H1 (cell line): ENCODE data around the gene AP5S1. TPM values are rescaled to one million over a fixed set of nuclear protein-coding genes. Genes with fewer than 3 reads are reported as not detected.

Experiments
- CTCF ChIA-PET: fragments of 300-600 bp; sonication (Branson Sonifier 250); formaldehyde crosslinking; loops from one replicate; lab custom pipeline; 2021; ENCODE audit not compliant: partially characterized antibody; lab: Charles Lee
- POLR2A ChIA-PET: fragments of 300-600 bp; sonication (Branson Sonifier 250); formaldehyde crosslinking; loops from one replicate; lab custom pipeline; 2021; ENCODE audit warnings: inconsistent platforms; ENCODE audit not compliant: partially characterized antibody; lab: Charles Lee
- DNase-seq, 2 experiments: peaks; one replicate each; pipeline versions ENCODE4 v3.0.0 to v3.0.0-alpha.2; 2010 to 2022; ENCODE audit warnings: low spot score in 2 of 2, low read depth in 1 of 2, mixed read lengths in 1 of 2
- FAIRE-seq: peaks from 2 replicates; lab custom pipeline; 2011; peaks lifted over from hg19 to GRCh38; lab: Jason Lieb, UNC
- H2AFZ ChIP-seq: 2 replicates; pipeline ENCODE4 v1.8.1; 2012; ENCODE audit warnings: low read length, inconsistent platforms
- H2AK5ac ChIP-seq: 2 replicates; pipeline ENCODE4 v1.6.1; 2013; ENCODE audit warnings: low read depth, low read length
- H2BK120ac ChIP-seq: replicated peaks from 2 replicates; pipeline ENCODE3; 2013; ENCODE audit warnings: low read depth, low read length, inconsistent platforms
- H2BK12ac ChIP-seq: 2 replicates; pipeline ENCODE4 v1.6.1; 2013; ENCODE audit warnings: low read depth, low read length
- H2BK15ac ChIP-seq: 2 replicates; pipeline ENCODE4 v1.6.1; 2013; ENCODE audit warnings: low read length
- H2BK20ac ChIP-seq: 2 replicates; pipeline ENCODE4 v1.6.1; 2013; ENCODE audit warnings: low read length
- H2BK5ac ChIP-seq: 2 replicates; pipeline ENCODE4 v1.6.1; 2013; ENCODE audit warnings: low read depth, low read length
- H3K14ac ChIP-seq: 2 replicates; pipeline ENCODE4 v1.6.1; 2013; ENCODE audit warnings: inconsistent platforms; ENCODE audit not compliant: insufficient read length
- H3K18ac ChIP-seq: 2 replicates; pipeline ENCODE4 v1.6.1; 2013; ENCODE audit warnings: low read length; ENCODE audit errors: extremely low read depth
- H3K23ac ChIP-seq: 2 replicates; pipeline ENCODE4 v1.6.1; 2013; ENCODE audit warnings: inconsistent platforms; ENCODE audit not compliant: insufficient read length
- H3K23me2 ChIP-seq: 2 replicates; pipeline ENCODE4 v1.6.1; 2013; ENCODE audit warnings: low read depth, low read length
- H3K27ac ChIP-seq: 2 replicates; pipeline ENCODE4 v1.6.1; 2011; ENCODE audit warnings: low read depth, low read length, inconsistent platforms
- H3K27me3 ChIP-seq, 4 experiments: replicated peaks in 1 of 4; 1 replicate in 1 of 4; 2 replicates in 3 of 4; pipeline versions ENCODE4 v1.6.1 to v1.8.1; 2011 to 2013; ENCODE audit warnings: low read length in 3 of 4, mild to moderate bottlenecking in 3 of 4, inconsistent platforms in 2 of 4, mixed read lengths in 2 of 4, moderate library complexity in 1 of 4; ENCODE audit not compliant: control insufficient read depth in 3 of 4, insufficient read depth in 3 of 4; ENCODE audit errors: extremely low read depth in 1 of 4
- H3K36me3 ChIP-seq, 4 experiments: 2 replicates each; pipeline versions ENCODE4 v1.6.1 to v1.8.1; 2011 to 2013; ENCODE audit warnings: mild to moderate bottlenecking in 4 of 4, low read length in 3 of 4, moderate library complexity in 2 of 4, control low read depth in 1 of 4, inconsistent platforms in 1 of 4; ENCODE audit not compliant: insufficient read depth in 4 of 4, control insufficient read depth in 2 of 4
- H3K4ac ChIP-seq: replicated peaks from 2 replicates; pipeline ENCODE3; 2013; ENCODE audit warnings: low read length, low read depth, mixed read lengths, inconsistent platforms; ENCODE audit not compliant: insufficient read length
- H3K4me1 ChIP-seq, 4 experiments: replicated peaks in 1 of 4; 1 replicate in 1 of 4; 2 replicates in 3 of 4; pipeline versions ENCODE4 v1.6.1 to v1.8.1; 2011 to 2013; ENCODE audit warnings: low read length in 3 of 4, inconsistent platforms in 2 of 4, mixed read lengths in 1 of 4; ENCODE audit not compliant: insufficient read depth in 4 of 4, control insufficient read depth in 3 of 4
- H3K4me2 ChIP-seq, 2 experiments: 2 replicates each; pipeline versions ENCODE4 v1.6.1 to v1.8.1; 2011 to 2013; ENCODE audit warnings: low read depth in 2 of 2, low read length in 2 of 2, control low read depth in 1 of 2, inconsistent platforms in 1 of 2, mild to moderate bottlenecking in 1 of 2; ENCODE audit not compliant: insufficient read depth in 1 of 2
- H3K4me3 ChIP-seq, 4 experiments: fragments of 200-600, 300-600 bp in 1 of 4; sonication (generic), shearing (Covaris generic), sonication (Bioruptor Twin) in 1 of 4; 2 replicates each; pipeline versions ENCODE4 v1.5.1 to v1.8.1; 2011 to 2016; ENCODE audit warnings: low read length in 4 of 4, low read depth in 3 of 4, control low read depth in 2 of 4, inconsistent platforms in 2 of 4, mild to moderate bottlenecking in 2 of 4, mixed read lengths in 1 of 4, moderate library complexity in 1 of 4; ENCODE audit not compliant: insufficient read depth in 2 of 4; ENCODE audit errors: extremely low read depth in 1 of 4
- H3K56ac ChIP-seq: replicated peaks from 2 replicates; pipeline ENCODE3; 2013; ENCODE audit warnings: low read depth, mild to moderate bottlenecking, mixed read lengths, low read length, inconsistent platforms; ENCODE audit not compliant: insufficient read length
- H3K79me1 ChIP-seq: 2 replicates; pipeline ENCODE4 v1.6.1; 2013; ENCODE audit warnings: low read depth, low read length, control low read depth
- H3K79me2 ChIP-seq, 2 experiments: 2 replicates each; pipeline versions ENCODE4 v1.6.1 to v1.8.1; 2012 to 2013; ENCODE audit warnings: low read length in 2 of 2, mild to moderate bottlenecking in 2 of 2, inconsistent platforms in 1 of 2; ENCODE audit not compliant: insufficient read depth in 2 of 2, control insufficient read depth in 1 of 2
- H3K9ac ChIP-seq, 4 experiments: replicated peaks in 1 of 4; 1 replicate in 1 of 4; 2 replicates in 3 of 4; pipeline versions ENCODE4 v1.6.1 to v1.8.1; 2011 to 2013; ENCODE audit warnings: low read depth in 3 of 4, low read length in 3 of 4, control low read depth in 2 of 4, mild to moderate bottlenecking in 2 of 4, moderate library complexity in 2 of 4, inconsistent platforms in 1 of 4; ENCODE audit errors: extremely low read depth in 1 of 4
- H3K9me3 ChIP-seq, 2 experiments: 2 replicates each; pipeline versions ENCODE4 v1.6.1 to v1.8.1; 2012 to 2013; ENCODE audit warnings: mild to moderate bottlenecking in 2 of 2, moderate library complexity in 2 of 2, control low read depth in 1 of 2, inconsistent platforms in 1 of 2, low read depth in 1 of 2, low read length in 1 of 2, mixed read lengths in 1 of 2; ENCODE audit not compliant: insufficient read depth in 2 of 2
- H4K20me1 ChIP-seq, 2 experiments: replicated peaks in 1 of 2; 2 replicates each; pipeline versions ENCODE3 to v1.8.1; 2011 to 2013; ENCODE audit warnings: inconsistent platforms in 2 of 2, low read length in 2 of 2, mild to moderate bottlenecking in 1 of 2; ENCODE audit not compliant: insufficient read depth in 2 of 2, control insufficient read depth in 1 of 2
- H4K5ac ChIP-seq: 2 replicates; pipeline ENCODE4 v1.6.1; 2013; ENCODE audit warnings: low read length, low read depth, mixed read lengths, inconsistent platforms; ENCODE audit not compliant: insufficient read length
- H4K8ac ChIP-seq: 2 replicates; pipeline ENCODE4 v1.8.0; 2013; ENCODE audit warnings: mild to moderate bottlenecking, moderate library complexity, low read length, inconsistent platforms; ENCODE audit not compliant: insufficient read depth; ENCODE audit errors: extremely low read depth
- H4K91ac ChIP-seq: replicated peaks from 2 replicates; pipeline ENCODE3; 2013; ENCODE audit warnings: low read length, mixed read lengths, inconsistent platforms; ENCODE audit not compliant: insufficient read length
- BRCA1 ChIP-seq: IDR thresholded peaks from 2 replicates; pipeline ENCODE4 v1.6.1; 2012; ENCODE audit warnings: low read depth, low read length, improper control_type of control experiment
- CBX5 ChIP-seq: fragments of 300-800, 300-1000 bp; sonication (generic); IDR thresholded peaks from 2 replicates; pipeline ENCODE4 v1.7.1; 2016; ENCODE audit warnings: antibody characterized with exemption, low read length, low read depth
- EP300 ChIP-seq, 2 experiments: IDR thresholded peaks; 1 replicate in 1 of 2; 2 replicates in 1 of 2; pipeline ENCODE4 v1.6.1; 2011 to 2012; ENCODE audit warnings: low read depth in 2 of 2, low read length in 2 of 2, mild to moderate bottlenecking in 2 of 2, borderline replicate concordance in 1 of 2, inconsistent platforms in 1 of 2, moderate library complexity in 1 of 2
- HDAC2 ChIP-seq, 2 experiments: fragments of 300-600 bp in 1 of 2; sonication (generic) in 1 of 2; IDR thresholded peaks; 2 replicates each; pipeline ENCODE4 v1.6.1; 2011 to 2012; ENCODE audit warnings: low read depth in 2 of 2, low read length in 2 of 2, mild to moderate bottlenecking in 2 of 2, moderate library complexity in 2 of 2, borderline replicate concordance in 1 of 2, inconsistent platforms in 1 of 2
- JUND ChIP-seq: IDR thresholded peaks from 2 replicates; pipeline ENCODE4 v1.6.1; 2011; ENCODE audit warnings: mild to moderate bottlenecking, improper control_type of control experiment, low read length
- RBBP5 ChIP-seq: IDR thresholded peaks from 2 replicates; pipeline ENCODE4 v1.7.1; 2012; ENCODE audit warnings: low read depth, mild to moderate bottlenecking, inconsistent platforms, low read length, moderate library complexity, borderline replicate concordance
- RNF2 ChIP-seq: fragments of 200-900, 300-1000 bp; sonication (generic); IDR thresholded peaks from 2 replicates; pipeline ENCODE4 v1.7.1; 2016; ENCODE audit warnings: borderline replicate concordance, low read depth, mild to moderate bottlenecking, antibody characterized with exemption, low read length; ENCODE audit not compliant: poor library complexity, severe bottlenecking; ENCODE audit errors: missing control alignments
- SAP30 ChIP-seq: fragments of 300-600 bp; sonication (generic); IDR thresholded peaks from 2 replicates; pipeline ENCODE4 v1.7.1; 2012; ENCODE audit warnings: low read length, moderate library complexity, mild to moderate bottlenecking, inconsistent platforms; ENCODE audit not compliant: insufficient read depth, insufficient replicate concordance
- SIX5 ChIP-seq: IDR thresholded peaks from 2 replicates; pipeline ENCODE4 v1.6.1; 2011; ENCODE audit warnings: mild to moderate bottlenecking, low read depth, low read length
- SUZ12 ChIP-seq: fragments of 200-600 bp; sonication (generic); IDR thresholded peaks from 2 replicates; pipeline ENCODE4 v1.6.1; 2012; ENCODE audit warnings: mild to moderate bottlenecking, inconsistent platforms, low read length, moderate library complexity, mixed read lengths
- TAF7 ChIP-seq: optimal IDR thresholded peaks from 2 replicates; pipeline ENCODE3; 2011; ENCODE audit warnings: low read depth, mild to moderate bottlenecking, inconsistent platforms, low read length, moderate library complexity, borderline replicate concordance
- WGBS, 2 experiments: shearing (Covaris generic) in 1 of 2; methylation state at CpG; one replicate each; pipeline versions ENCODE4 v1.1.6 to v1.1.7; 2013 to 2015; ENCODE audit warnings: low lambda C conversion rate in 2 of 2, mixed read lengths in 2 of 2, inconsistent platforms in 1 of 2, low coverage in 1 of 2, missing lambda C conversion rate in 1 of 2; ENCODE audit not compliant: insufficient replicate concordance in 2 of 2, insufficient coverage in 1 of 2, insufficient read length in 1 of 2; ENCODE audit errors: extremely low coverage in 1 of 2, missing lambda C conversion rate in 1 of 2; 5-methylcytosine and 5-hydroxymethylcytosine counted together
- polyA plus RNA-seq, 7 experiments: library from polyadenylated mRNA; depleted of rRNA in 3 of 7; stranded (reverse) in 5 of 7; unstranded in 2 of 7; fragments of >200 nt in 5 of 7; fragments of 200-250 nt in 2 of 7; gene quantifications; 1 replicate in 5 of 7; 2 replicates in 1 of 7; 4 replicates in 1 of 7; pipeline versions ENCODE4 v1.2.1 to v1.2.3, GENCODE V29; 2011 to 2013; ENCODE audit warnings: missing spikeins in 2 of 7, mixed read lengths in 2 of 7
- total RNA-seq: library from RNA; stranded (reverse); fragmentation: NEBNext Ultra II Directional; extraction: Animal tissue kit (Norgen Biotek cat#: 25700); gene quantifications from 2 replicates; pipeline ENCODE4 v1.2.1, GENCODE V29; 2021

AP5S1 gene
- total and polyA plus RNA-seq, 2 of the 8 experiments (the other 6 are each of a cell fraction or from before 2014, with no cell fraction given) = 3.3 to 3.7 TPM

DNA sequence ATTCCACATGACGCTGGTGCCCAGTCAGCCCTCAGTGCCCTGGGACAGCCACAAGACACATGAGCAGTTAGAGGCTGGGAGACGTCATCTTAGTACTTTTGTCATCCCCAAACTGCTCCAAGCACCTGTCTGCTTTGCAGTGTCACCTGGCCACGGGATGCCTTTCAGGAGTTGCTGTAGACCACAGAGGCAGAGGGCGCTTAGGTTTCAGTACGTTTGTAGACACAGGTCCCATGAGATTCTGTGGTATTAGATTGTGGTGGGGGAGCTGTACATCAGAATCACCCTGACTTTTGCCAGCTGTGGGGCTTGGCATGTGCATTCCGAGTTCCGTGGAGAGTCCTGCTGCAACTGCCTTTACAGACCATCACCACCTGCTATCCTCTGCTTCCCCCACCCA, 43.0 kb downstream of the AP5S1 start:
- Histone ChIP-seq H4K8ac (no peak overlapping the region), H3K4me1 (no peaks in the 10 kb centered on the region), H3K79me1 (no peaks in the 10 kb centered on the region), H2BK120ac (no peak overlapping the region), H3K56ac (no peak overlapping the region), H3K9ac (no peak overlapping the region), H3K27me3 (no peaks in the 10 kb centered on the region), H2AFZ (no peak overlapping the region), H2AK5ac (no peak overlapping the region), H2BK15ac (no peak overlapping the region), H4K5ac (no peak overlapping the region), H3K18ac (no peak overlapping the region), H3K4ac (no peak overlapping the region), H2BK20ac (no peak overlapping the region), H4K20me1 (peaks cover 0 to 9% of the 10 kb centered on the region in 2 experiments), H2BK5ac (no peak overlapping the region), H3K79me2 (no peaks in the 10 kb centered on the region), H4K91ac (no peak overlapping the region), H3K36me3 (peaks cover 11 to 46% (median 36%) of the 10 kb centered on the region in 4 experiments; a peak in 7 of 8 replicates), H2BK12ac (no peak overlapping the region), H3K27ac (no peak overlapping the region), H3K23ac (no peak overlapping the region), H3K14ac (no peak overlapping the region), H3K4me3 (no peak overlapping the region), H3K9me3 (no peaks in the 10 kb centered on the region; a peak in 1 of 4 replicates), H3K4me2 (no peak overlapping the region), H3K23me2 (no peaks in the 10 kb centered on the region)
- TF ChIP-seq RNF2 = no peak
- no peak for TF ChIP-seq SIX5
- TF ChIP-seq JUND = no peak
- TF ChIP-seq CBX5 = no peak
- no peak for TF ChIP-seq RBBP5
- no peak for TF ChIP-seq SAP30
- TF ChIP-seq EP300 (IDR thresholded peaks at IDR 0.05; ENCODE audit: borderline replicate concordance in 1 of 2, low read depth in 2 of 2, low read length in 2 of 2) = no peak
- no peak for TF ChIP-seq HDAC2 (IDR thresholded peaks at IDR 0.05; ENCODE audit: borderline replicate concordance in 1 of 2, low read depth in 2 of 2, low read length in 2 of 2)
- no peak for TF ChIP-seq TAF7
- no peak for TF ChIP-seq BRCA1
- no peak for TF ChIP-seq SUZ12
- DNase-seq (no peak), FAIRE-seq (no peak)
- CTCF ChIA-PET = interaction anchor here (7.0 kb wide), 1 partner anchor 8 kb away, joined by 55 read pairs; no protein-coding TSS in a partner anchor
- WGBS, 2 experiments = 90% methylated on average over 7 of the region's 7 CpGs; no CpG with 5 or more reads in 1 of the 2 experiments
- POLR2A ChIA-PET = interaction anchor here (5.6 kb wide), 1 partner anchor 14 kb away, joined by 34 read pairs; no protein-coding TSS in a partner anchor
